ENCODE measurements around the gene SMARCD1.

The SMARCD1 gene

GRCh38 chr12:50104417-50105366, 19.6 kb downstream of the SMARCD1 start:
- Histone ChIP-seq H3F3A (ENCODE audit: insufficient read depth, low read length) (no peaks in the 10 kb centered on the region), H3K9me3 (ENCODE audit: low read length) (no peaks in the 10 kb centered on the region), H3K27me3 (ENCODE audit: insufficient read depth, low read length) (no peaks in the 10 kb centered on the region), H3K9me2 (ENCODE audit: low read depth, low read length) (no peaks in the 10 kb centered on the region), H3K4me2 (ENCODE audit: low read length) (no peak overlapping the region), H2AFZ (ENCODE audit: low read length) (no peak overlapping the region), H3K79me2 (ENCODE audit: insufficient read depth, low read length) (no peaks in the 10 kb centered on the region), H3K4me1 (ENCODE audit: insufficient read depth, low read length, severe bottlenecking) (peaks cover 6% of the 10 kb centered on the region), H3K9ac (ENCODE audit: low read length) (no peak overlapping the region), H3K4me3 (ENCODE audit: low read depth, low read length, poor library complexity, severe bottlenecking) (no peak overlapping the region), H3K27ac (ENCODE audit: low read depth, low read length, poor library complexity, severe bottlenecking) (no peak overlapping the region), H3K36me3 (ENCODE audit: insufficient read depth, low read length) (peaks cover 20% of the 10 kb centered on the region), H4K20me1 (ENCODE audit: insufficient read depth, low read length) (no peaks in the 10 kb centered on the region)
- TF ChIP-seq CTCF (IDR thresholded peaks at IDR 0.05; ENCODE audit: low read length), result no peak

GRCh38 chr12:50105913-50106450, 20.8 kb downstream of the SMARCD1 start:
- no peak overlapping the region for H2AFZ ChIP-seq (ENCODE audit: low read length)
- no peaks in the 10 kb centered on the region for H3F3A ChIP-seq (ENCODE audit: insufficient read depth, low read length)
- no peak overlapping the region for H3K4me3 ChIP-seq (ENCODE audit: low read depth, low read length, poor library complexity, severe bottlenecking)
- H3K4me2 ChIP-seq (ENCODE audit: low read length), result no peak overlapping the region
- H3K4me1 ChIP-seq (ENCODE audit: insufficient read depth, low read length, severe bottlenecking), result peaks cover 18% of the 10 kb centered on the region
- TF ChIP-seq CTCF (IDR thresholded peaks at IDR 0.05; ENCODE audit: low read length) (no peak), EZH2 (IDR thresholded peaks at IDR 0.05; ENCODE audit: borderline replicate concordance, low read length) (no peak)
- no peaks in the 10 kb centered on the region for H3K9me2 ChIP-seq (ENCODE audit: low read depth, low read length)
- H3K79me2 ChIP-seq (ENCODE audit: insufficient read depth, low read length), result no peaks in the 10 kb centered on the region
- no peak overlapping the region for H3K9ac ChIP-seq (ENCODE audit: low read length)
- H3K27ac ChIP-seq (ENCODE audit: low read depth, low read length, poor library complexity, severe bottlenecking), result no peak overlapping the region
- no peaks in the 10 kb centered on the region for H4K20me1 ChIP-seq (ENCODE audit: insufficient read depth, low read length)
- H3K27me3 ChIP-seq (ENCODE audit: insufficient read depth, low read length), result no peaks in the 10 kb centered on the region
- no peaks in the 10 kb centered on the region for H3K9me3 ChIP-seq (ENCODE audit: low read length)
- peaks cover 9% of the 10 kb centered on the region; the same call in 1 of the 2 replicates for H3K36me3 ChIP-seq (ENCODE audit: insufficient read depth, low read length)

GRCh38 chr12:50106907-50107306, 21.8 kb downstream of the SMARCD1 start:
- peaks cover 2% of the 10 kb centered on the region; the same call in 1 of the 2 replicates for H3K36me3 ChIP-seq (ENCODE audit: insufficient read depth, low read length)
- TF ChIP-seq CTCF (IDR thresholded peaks at IDR 0.05; ENCODE audit: low read length) (no peak), EZH2 (IDR thresholded peaks at IDR 0.05; ENCODE audit: borderline replicate concordance, low read length) (no peak)
- H3K9me2 ChIP-seq (ENCODE audit: low read depth, low read length), result no peaks in the 10 kb centered on the region
- no peak overlapping the region for H3K9ac ChIP-seq (ENCODE audit: low read length)
- H3F3A ChIP-seq (ENCODE audit: insufficient read depth, low read length), result no peaks in the 10 kb centered on the region
- H3K4me2 ChIP-seq (ENCODE audit: low read length), result no peak overlapping the region
- no peaks in the 10 kb centered on the region for H4K20me1 ChIP-seq (ENCODE audit: insufficient read depth, low read length)
- H3K79me2 ChIP-seq (ENCODE audit: insufficient read depth, low read length), result no peaks in the 10 kb centered on the region
- no peaks in the 10 kb centered on the region for H3K9me3 ChIP-seq (ENCODE audit: low read length)
- H3K27me3 ChIP-seq (ENCODE audit: insufficient read depth, low read length), result no peaks in the 10 kb centered on the region
- no peak overlapping the region for H3K27ac ChIP-seq (ENCODE audit: low read depth, low read length, poor library complexity, severe bottlenecking)
- no peak overlapping the region for H3K4me3 ChIP-seq (ENCODE audit: low read depth, low read length, poor library complexity, severe bottlenecking)
- no peak overlapping the region for H2AFZ ChIP-seq (ENCODE audit: low read length)
- peaks cover 21% of the 10 kb centered on the region for H3K4me1 ChIP-seq (ENCODE audit: insufficient read depth, low read length, severe bottlenecking)
